HUES64 (cell line): ENCODE measurements around the gene TSPAN3.

Experiments used
- H3K27ac ChIP-seq: 2 replicates; pipeline ENCODE4 v1.7.0; 2013; ENCODE audit warnings: low read depth, low read length, inconsistent platforms
- H3K27me3 ChIP-seq: 2 replicates; pipeline ENCODE4 v1.6.1; 2013; ENCODE audit warnings: mild to moderate bottlenecking, low read length; ENCODE audit not compliant: insufficient read depth
- H3K36me3 ChIP-seq: 2 replicates; pipeline ENCODE4 v1.6.1; 2013; ENCODE audit warnings: mild to moderate bottlenecking, low read length; ENCODE audit not compliant: insufficient read depth
- H3K4me1 ChIP-seq: 2 replicates; pipeline ENCODE4 v1.6.1; 2013; ENCODE audit warnings: mild to moderate bottlenecking, low read length, moderate library complexity; ENCODE audit not compliant: insufficient read depth
- H3K4me3 ChIP-seq: 2 replicates; pipeline ENCODE4 v1.5.1; 2013; ENCODE audit warnings: mild to moderate bottlenecking, low read length, moderate library complexity
- H3K9ac ChIP-seq: 2 replicates; pipeline ENCODE4 v1.6.1; 2013; ENCODE audit warnings: mild to moderate bottlenecking, low read depth, low read length
- H3K9me3 ChIP-seq: 2 replicates; pipeline ENCODE4 v1.6.1; 2013; ENCODE audit warnings: low read depth, low read length; ENCODE audit not compliant: insufficient read depth
- WGBS: fragments of 150-250, 120-280 bp; methylation state at CpG from one replicate; pipeline ENCODE4 v1.1.7; 2013; ENCODE audit warnings: missing lambda C conversion rate; 5-methylcytosine and 5-hydroxymethylcytosine counted together

TSPAN3 gene

GRCh38 chr15:77099741-77100463, 29.0 kb upstream of the TSPAN3 start:
- Histone ChIP-seq H3K27ac (no peak overlapping the region), H3K36me3 (no peaks in the 10 kb centered on the region), H3K4me3 (no peak overlapping the region), H3K27me3 (no peaks in the 10 kb centered on the region), H3K9me3 (no peaks in the 10 kb centered on the region), H3K4me1 (no peaks in the 10 kb centered on the region), H3K9ac (no peak overlapping the region)
- WGBS = 89% methylated on average over 4 of the region's 4 CpGs

GRCh38 chr15:77098572-77098971, 27.7 kb upstream of the TSPAN3 start:
- H3K27ac ChIP-seq = no peak overlapping the region
- H3K4me3 ChIP-seq = no peak overlapping the region
- no peak overlapping the region for H3K9ac ChIP-seq
- no peaks in the 10 kb centered on the region for H3K4me1 ChIP-seq
- H3K27me3 ChIP-seq = no peaks in the 10 kb centered on the region
- WGBS = 93% methylated on average over 4 of the region's 4 CpGs
- H3K36me3 ChIP-seq = no peaks in the 10 kb centered on the region
- no peaks in the 10 kb centered on the region for H3K9me3 ChIP-seq

GRCh38 chr15:77097921-77098320, 27.0 kb upstream of the TSPAN3 start:
- H3K27me3 ChIP-seq = no peaks in the 10 kb centered on the region
- H3K4me3 ChIP-seq = no peak overlapping the region
- no peak overlapping the region for H3K27ac ChIP-seq
- H3K9me3 ChIP-seq = no peaks in the 10 kb centered on the region
- H3K9ac ChIP-seq = no peak overlapping the region
- H3K36me3 ChIP-seq = no peaks in the 10 kb centered on the region
- H3K4me1 ChIP-seq = no peaks in the 10 kb centered on the region
- 89% methylated on average over 3 of the region's 5 CpGs for WGBS

- H3K4me1 ChIP-seq = no peaks in the 10 kb centered on the region
- H3K27ac ChIP-seq = no peak overlapping the region
- H3K9ac ChIP-seq = no peak overlapping the region
- 96% methylated on average over 7 of the region's 7 CpGs for WGBS
- H3K9me3 ChIP-seq = no peaks in the 10 kb centered on the region
- no peaks in the 10 kb centered on the region for H3K27me3 ChIP-seq
- no peaks in the 10 kb centered on the region for H3K36me3 ChIP-seq
- no peak overlapping the region for H3K4me3 ChIP-seq
Measured at GRCh38 chr15:77097248-77097721, 26.4 kb upstream of the TSPAN3 start.

- Histone ChIP-seq H3K36me3 (no peaks in the 10 kb centered on the region), H3K27me3 (no peaks in the 10 kb centered on the region), H3K27ac (no peak overlapping the region), H3K9ac (no peak overlapping the region), H3K9me3 (no peaks in the 10 kb centered on the region), H3K4me1 (no peaks in the 10 kb centered on the region), H3K4me3 (no peak overlapping the region)
- WGBS = 90% methylated on average over 7 of the region's 7 CpGs
Measured at GRCh38 chr15:77096541-77096940, 25.6 kb upstream of the TSPAN3 start.

- Histone ChIP-seq H3K9me3 (no peaks in the 10 kb centered on the region), H3K4me1 (no peaks in the 10 kb centered on the region), H3K27ac (no peak overlapping the region), H3K36me3 (no peaks in the 10 kb centered on the region), H3K4me3 (no peak overlapping the region), H3K27me3 (no peaks in the 10 kb centered on the region), H3K9ac (no peak overlapping the region)
- 90% methylated on average over 4 of the region's 4 CpGs for WGBS
Measured at GRCh38 chr15:77096138-77096537, 25.2 kb upstream of the TSPAN3 start.

GRCh38 chr15:77094397-77095030, 23.6 kb upstream of the TSPAN3 start:
- Histone ChIP-seq H3K4me3 (no peak overlapping the region), H3K9ac (no peak overlapping the region), H3K9me3 (no peaks in the 10 kb centered on the region), H3K27me3 (no peaks in the 10 kb centered on the region), H3K4me1 (no peaks in the 10 kb centered on the region), H3K36me3 (no peaks in the 10 kb centered on the region), H3K27ac (no peak overlapping the region)
- 76% methylated on average over 11 of the region's 11 CpGs for WGBS

GRCh38 chr15:77093436-77093835, 22.5 kb upstream of the TSPAN3 start:
- Histone ChIP-seq H3K4me1 (no peaks in the 10 kb centered on the region), H3K4me3 (no peak overlapping the region), H3K27me3 (no peaks in the 10 kb centered on the region), H3K36me3 (no peaks in the 10 kb centered on the region), H3K9me3 (no peaks in the 10 kb centered on the region), H3K27ac (no peak overlapping the region), H3K9ac (no peak overlapping the region)
- WGBS = 95% methylated on average over 1 of the region's 1 CpG

- no peaks in the 10 kb centered on the region for H3K36me3 ChIP-seq
- no peaks in the 10 kb centered on the region for H3K9me3 ChIP-seq
- no peaks in the 10 kb centered on the region for H3K27me3 ChIP-seq
- no peak overlapping the region for H3K27ac ChIP-seq
- H3K4me1 ChIP-seq = no peaks in the 10 kb centered on the region
- 98% methylated on average over 2 of the region's 2 CpGs for WGBS
- no peak overlapping the region for H3K9ac ChIP-seq
- H3K4me3 ChIP-seq = no peak overlapping the region
Measured at GRCh38 chr15:77091097-77091496, 20.2 kb upstream of the TSPAN3 start.

GRCh38 chr15:77087213-77087612, 16.3 kb upstream of the TSPAN3 start:
- Histone ChIP-seq H3K9ac (no peak overlapping the region), H3K4me3 (no peak overlapping the region), H3K27ac (no peak overlapping the region), H3K27me3 (no peaks in the 10 kb centered on the region), H3K36me3 (no peaks in the 10 kb centered on the region), H3K9me3 (no peaks in the 10 kb centered on the region), H3K4me1 (no peaks in the 10 kb centered on the region)
- WGBS = 88% methylated on average over 2 of the region's 2 CpGs

GRCh38 chr15:77085297-77085696, 14.4 kb upstream of the TSPAN3 start:
- H3K27ac ChIP-seq = no peak overlapping the region
- no peaks in the 10 kb centered on the region for H3K9me3 ChIP-seq
- no peaks in the 10 kb centered on the region for H3K27me3 ChIP-seq
- H3K4me3 ChIP-seq = no peak overlapping the region
- no peaks in the 10 kb centered on the region for H3K4me1 ChIP-seq
- WGBS = 46% methylated on average over 2 of the region's 2 CpGs
- no peak overlapping the region for H3K9ac ChIP-seq
- H3K36me3 ChIP-seq = no peaks in the 10 kb centered on the region
